Body of pancreas (tissue), 4 donors: Measurements from ENCODE around the gene HS3ST5. TPM values are rescaled to one million over a fixed set of nuclear protein-coding genes. Genes with fewer than 3 reads are reported as not detected.
A peak's percentile ranks its signal among the peaks of the same experiment; 100 is the strongest.

Source experiments
- ATAC-seq: fragments of 150-250 bp; one replicate; pipeline ENCODE4 v1.9.1; 2016
- DNase-seq, 4 donors: peaks; one replicate each; pipeline ENCODE4 v3.0.0-alpha.2; 2019
- H3K27ac ChIP-seq, 4 donors: fragments of 200-600 bp; sonication (generic); 1 replicate in 3 of 4; 2 replicates in 1 of 4; pipeline versions ENCODE4 v1.5.1 to v1.6.1; 2016 to 2019; ENCODE audit warnings: mild to moderate bottlenecking in 1 of 4, mixed read lengths in 1 of 4, moderate library complexity in 1 of 4
- H3K27me3 ChIP-seq, 2 donors: fragments of 200-600 bp; sonication (generic); one replicate each; pipeline ENCODE4 v1.6.0; 2016; ENCODE audit warnings: mild to moderate bottlenecking in 1 of 2
- H3K36me3 ChIP-seq, 2 donors: fragments of 200-600 bp; sonication (generic); replicated peaks in 1 of 2; 2 replicates each; pipeline ENCODE4 v1.5.1; 2016; ENCODE audit warnings: low read depth in 2 of 2; ENCODE audit not compliant: insufficient read depth in 1 of 2
- H3K4me1 ChIP-seq: fragments of 200-600 bp; sonication (generic); one replicate; pipeline ENCODE4 v1.6.0; 2016
- H3K4me3 ChIP-seq, 2 donors: fragments of 200-600 bp; sonication (generic); 1 replicate in 1 of 2; 2 replicates in 1 of 2; pipeline ENCODE4 v1.5.1; 2016 to 2019
- H3K9me3 ChIP-seq, 3 donors: fragments of 200-600 bp; sonication (generic); 1 replicate in 2 of 3; 2 replicates in 1 of 3; pipeline ENCODE4 v1.5.1; 2016
- CTCF ChIP-seq, 7 experiments: fragments of 450-650 bp in 4 of 7; fragments of 200-600 bp in 3 of 7; sonication (generic) in 3 of 7; IDR thresholded peaks; one replicate each; pipeline ENCODE4 v1.5.1; 2016 to 2019; ENCODE audit warnings: antibody characterized with exemption in 7 of 7
- POLR2A ChIP-seq, 3 donors: fragments of 450-650 bp; IDR thresholded peaks; one replicate each; pipeline ENCODE4 v1.6.1; 2016; ENCODE audit warnings: antibody characterized with exemption in 3 of 3, mild to moderate bottlenecking in 2 of 3
- WGBS, 2 donors: methylation state at CpG; one replicate each; pipeline ENCODE4 v1.1.5; 2017; 5-methylcytosine and 5-hydroxymethylcytosine counted together
- intact Hi-C: fragments of 100-400 bp; cut with DNase I; formaldehyde crosslinking; loops from one replicate; pipeline ENCODE4 v1.15.1; 2023
- total RNA-seq, 2 donors: library from RNA; depleted of rRNA; stranded (reverse); fragments of >200 nt; gene quantifications; one replicate each; pipeline ENCODE4 v1.1.0, GENCODE V29; 2016

Gene HS3ST5
- total RNA-seq, 2 donors from 2014 or later, result 0.26 TPM; not detected in 1

- Histone ChIP-seq H3K4me1 (peaks cover 23% of the 10 kb centered on the region), H3K9me3 (no peaks in the 10 kb centered on the region), H3K27ac (peak overlapping the region in 2 of 4 donors; percentile 12 to 17), H3K27me3 (no peaks in the 10 kb centered on the region), H3K36me3 (no peaks in the 10 kb centered on the region), H3K4me3 (no peak overlapping the region)
- no peak for TF ChIP-seq POLR2A (IDR thresholded peaks at IDR 0.05)
- TF ChIP-seq CTCF (IDR thresholded peaks at IDR 0.05), result no peak
- DNase-seq, result no peak
- intact Hi-C loops, result no loop called here
- ATAC-seq, result no peak
These were observed 183.1 kb downstream of the HS3ST5 start for GRCh38 chr6:114159727-114160126.

- WGBS, 2 donors, result 25 to 34% methylated on average over 2 of the region's 2 CpGs
- TF ChIP-seq CTCF (IDR thresholded peaks at IDR 0.05) (no peak), POLR2A (IDR thresholded peaks at IDR 0.05) (no peak)
- ATAC-seq (peak; percentile 45), DNase-seq (peak in 2 of 4 donors; percentile 13 to 21)
- intact Hi-C loops, result no loop called here
- H3K27ac ChIP-seq, result peak overlapping the region in 3 of 4 donors; percentile 12 to 17 (median 17)
- no peaks in the 10 kb centered on the region for H3K36me3 ChIP-seq
- peaks cover 18% of the 10 kb centered on the region for H3K4me1 ChIP-seq
- H3K27me3 ChIP-seq, result no peaks in the 10 kb centered on the region
- no peak overlapping the region for H3K4me3 ChIP-seq
- H3K9me3 ChIP-seq, result no peaks in the 10 kb centered on the region
These were observed 183.8 kb downstream of the HS3ST5 start for GRCh38 chr6:114158838-114159694.

GRCh38 chr6:114158411-114158810, 184.4 kb downstream of the HS3ST5 start:
- TF ChIP-seq POLR2A (IDR thresholded peaks at IDR 0.05), result no peak
- TF ChIP-seq CTCF (IDR thresholded peaks at IDR 0.05), result no peak
- Histone ChIP-seq H3K27me3 (no peaks in the 10 kb centered on the region), H3K27ac (peak overlapping the region in 1 of 4 donors; percentile 17), H3K36me3 (no peaks in the 10 kb centered on the region), H3K4me1 (peaks cover 18% of the 10 kb centered on the region), H3K9me3 (no peaks in the 10 kb centered on the region), H3K4me3 (no peak overlapping the region)
- DNase-seq (no peak), ATAC-seq (no peak)
- WGBS, 2 donors, result 41 to 61% methylated on average over 1 of the region's 1 CpG
- intact Hi-C loops, result no loop called here

GRCh38 chr6:114157848-114158247, 185.0 kb downstream of the HS3ST5 start:
- DNase-seq (no peak), ATAC-seq (no peak)
- H3K4me1 ChIP-seq, result peaks cover 18% of the 10 kb centered on the region
- H3K27ac ChIP-seq, result no peak overlapping the region
- no peaks in the 10 kb centered on the region for H3K9me3 ChIP-seq
- WGBS, 2 donors, result 81 to 89% methylated on average over 2 of the region's 2 CpGs
- no peak overlapping the region for H3K4me3 ChIP-seq
- no peaks in the 10 kb centered on the region for H3K36me3 ChIP-seq
- intact Hi-C loops, result no loop called here
- no peak for TF ChIP-seq CTCF (IDR thresholded peaks at IDR 0.05)
- TF ChIP-seq POLR2A (IDR thresholded peaks at IDR 0.05), result no peak
- H3K27me3 ChIP-seq, result no peaks in the 10 kb centered on the region

GRCh38 chr6:114155763-114156162, 187.1 kb downstream of the HS3ST5 start:
- DNase-seq (no peak), ATAC-seq (no peak)
- Histone ChIP-seq H3K36me3 (no peaks in the 10 kb centered on the region), H3K4me1 (peaks cover 18% of the 10 kb centered on the region), H3K9me3 (no peaks in the 10 kb centered on the region), H3K4me3 (no peak overlapping the region), H3K27ac (no peak overlapping the region), H3K27me3 (no peaks in the 10 kb centered on the region)
- no peak for TF ChIP-seq POLR2A (IDR thresholded peaks at IDR 0.05)
- TF ChIP-seq CTCF (IDR thresholded peaks at IDR 0.05), result no peak
- 54 to 89% methylated on average over 3 of the region's 3 CpGs for WGBS, 2 donors
- intact Hi-C loops, result no loop called here
